Heart left ventricle (tissue), 13 donors: ENCODE data around the gene DAW1.

ENCODE experiments used
- POLR2A ChIP-seq, 2 donors: fragments of 450-650 bp; IDR thresholded peaks; one replicate each; pipeline ENCODE4 v1.6.1; 2017; ENCODE audit warnings: antibody characterized with exemption in 2 of 2, mild to moderate bottlenecking in 2 of 2, moderate library complexity in 2 of 2
- TF ChIP-seq, protein P1 (sequence below), 12 donors: fragments of 200-600 bp; sonication (generic) in 4 of 12; IDR thresholded peaks; one replicate each; pipeline versions ENCODE4 v1.5.0 to v1.8.0; 2018 to 2022; ENCODE audit warnings: antibody characterized with exemption in 12 of 12, mild to moderate bottlenecking in 5 of 12
- donor health status: ischemic (EF 13 %, LVEDD 7.1; RV severe dilation, severe dysfunction).
- donor health status: DM: no; HTN: yes; CAD: no.
- donor health status: DM: no; HTN: no; CAD: no.
- donor health status: ischemic (EF 25% LVEDD 6.9; RV normal size, moderate dysfunction).
- donor health status: ischemic (EF 25% LVEDD 5.7; RV mildly dilated, moderate dysfunction).
- donor health status: ischemic (EF 35%, LVEDD 5.7; RV mildly dilated, moderate dysfunction).
- donor health status: nonischemic (EF 11% LVEDD 7.7; RV severe dilation, severe dysfunction).
- donor health status: DM: yes; HTN: yes; CAD: no.
- donor health status: PGD.
- donor health status: ischemic (EF 29% LVEDD 5.4; RV normal size, mild dysfunction).
- donor health status: nonischemic (EF 23%, LVEDD 6.1; RV moderate dilation, normal function).

DNA sequence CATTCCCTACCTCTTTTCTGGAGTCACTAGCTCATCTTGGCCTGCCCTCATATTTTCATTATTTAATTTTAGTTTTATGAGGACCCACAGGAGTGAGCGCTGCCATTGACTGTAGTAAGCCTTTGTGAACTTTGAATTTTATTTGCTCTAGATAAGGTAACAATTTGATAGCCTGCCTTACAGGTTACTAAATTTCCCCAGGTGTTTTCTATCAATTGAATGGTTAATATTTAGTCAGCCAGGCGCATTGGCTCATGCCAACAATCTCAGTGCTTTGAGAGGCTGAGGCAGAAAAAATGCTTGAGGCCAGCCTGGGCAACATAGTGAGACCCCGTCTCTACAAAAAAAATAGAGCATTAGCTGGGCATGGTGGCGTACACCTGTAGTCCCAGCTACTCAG lies 50.2 kb downstream of the DAW1 start:
- TF ChIP-seq, protein P1, sequence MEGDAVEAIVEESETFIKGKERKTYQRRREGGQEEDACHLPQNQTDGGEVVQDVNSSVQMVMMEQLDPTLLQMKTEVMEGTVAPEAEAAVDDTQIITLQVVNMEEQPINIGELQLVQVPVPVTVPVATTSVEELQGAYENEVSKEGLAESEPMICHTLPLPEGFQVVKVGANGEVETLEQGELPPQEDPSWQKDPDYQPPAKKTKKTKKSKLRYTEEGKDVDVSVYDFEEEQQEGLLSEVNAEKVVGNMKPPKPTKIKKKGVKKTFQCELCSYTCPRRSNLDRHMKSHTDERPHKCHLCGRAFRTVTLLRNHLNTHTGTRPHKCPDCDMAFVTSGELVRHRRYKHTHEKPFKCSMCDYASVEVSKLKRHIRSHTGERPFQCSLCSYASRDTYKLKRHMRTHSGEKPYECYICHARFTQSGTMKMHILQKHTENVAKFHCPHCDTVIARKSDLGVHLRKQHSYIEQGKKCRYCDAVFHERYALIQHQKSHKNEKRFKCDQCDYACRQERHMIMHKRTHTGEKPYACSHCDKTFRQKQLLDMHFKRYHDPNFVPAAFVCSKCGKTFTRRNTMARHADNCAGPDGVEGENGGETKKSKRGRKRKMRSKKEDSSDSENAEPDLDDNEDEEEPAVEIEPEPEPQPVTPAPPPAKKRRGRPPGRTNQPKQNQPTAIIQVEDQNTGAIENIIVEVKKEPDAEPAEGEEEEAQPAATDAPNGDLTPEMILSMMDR (IDR thresholded peaks at IDR 0.05), result no peak
- TF ChIP-seq POLR2A (IDR thresholded peaks at IDR 0.05), result no peak
